ENCODE results near the gene PLXNA4. TPM values are rescaled to one million over a fixed set of nuclear protein-coding genes. Genes with fewer than 3 reads are reported as not detected.

The PLXNA4 gene
- total and polyA plus RNA-seq, 2 donors (not counting 1 experiment from before 2014, with no cell fraction given): not detected

DNA sequence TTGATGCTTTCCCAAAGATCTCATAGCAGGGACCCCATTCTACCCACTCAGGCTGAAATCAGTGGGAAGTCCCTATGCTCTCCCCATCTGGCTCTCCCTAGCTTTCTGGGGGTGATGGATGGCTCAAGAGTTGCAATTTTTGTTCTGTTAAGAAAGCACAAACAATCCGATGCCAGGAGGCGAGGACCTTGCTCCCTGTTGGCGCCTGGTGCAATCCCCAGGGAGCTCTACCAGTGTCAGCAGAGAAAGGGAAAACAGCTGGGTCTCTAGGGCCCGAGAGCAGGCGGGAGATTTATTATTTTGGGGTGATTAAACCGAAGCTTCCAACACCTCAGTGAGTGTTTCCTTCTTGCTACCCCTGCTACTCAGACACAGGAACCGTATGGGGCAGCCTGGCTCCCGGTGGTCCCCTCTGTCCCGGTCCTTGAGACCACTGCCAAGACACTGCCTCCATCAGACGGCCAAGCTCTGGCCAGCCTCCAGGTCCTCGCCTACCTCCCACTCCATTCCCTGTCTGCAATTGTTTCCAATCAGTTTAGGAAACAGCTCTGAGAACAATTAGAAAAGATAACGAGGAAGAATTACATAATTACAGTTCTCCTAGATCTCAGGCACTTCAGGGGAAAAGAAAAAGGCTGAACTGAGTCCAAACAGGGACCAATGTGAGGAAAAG lies 147.9 kb downstream of the PLXNA4 start:
- TF ChIP-seq, protein P1, sequence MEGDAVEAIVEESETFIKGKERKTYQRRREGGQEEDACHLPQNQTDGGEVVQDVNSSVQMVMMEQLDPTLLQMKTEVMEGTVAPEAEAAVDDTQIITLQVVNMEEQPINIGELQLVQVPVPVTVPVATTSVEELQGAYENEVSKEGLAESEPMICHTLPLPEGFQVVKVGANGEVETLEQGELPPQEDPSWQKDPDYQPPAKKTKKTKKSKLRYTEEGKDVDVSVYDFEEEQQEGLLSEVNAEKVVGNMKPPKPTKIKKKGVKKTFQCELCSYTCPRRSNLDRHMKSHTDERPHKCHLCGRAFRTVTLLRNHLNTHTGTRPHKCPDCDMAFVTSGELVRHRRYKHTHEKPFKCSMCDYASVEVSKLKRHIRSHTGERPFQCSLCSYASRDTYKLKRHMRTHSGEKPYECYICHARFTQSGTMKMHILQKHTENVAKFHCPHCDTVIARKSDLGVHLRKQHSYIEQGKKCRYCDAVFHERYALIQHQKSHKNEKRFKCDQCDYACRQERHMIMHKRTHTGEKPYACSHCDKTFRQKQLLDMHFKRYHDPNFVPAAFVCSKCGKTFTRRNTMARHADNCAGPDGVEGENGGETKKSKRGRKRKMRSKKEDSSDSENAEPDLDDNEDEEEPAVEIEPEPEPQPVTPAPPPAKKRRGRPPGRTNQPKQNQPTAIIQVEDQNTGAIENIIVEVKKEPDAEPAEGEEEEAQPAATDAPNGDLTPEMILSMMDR (IDR thresholded peaks at IDR 0.05): no peak
- TF ChIP-seq EZH2 (IDR thresholded peaks at IDR 0.05; ENCODE audit: borderline replicate concordance, insufficient read depth, low read depth, low read length, poor library complexity, severe bottlenecking): no peak
- WGBS (ENCODE audit: insufficient coverage): 6% methylated on average over 8 of the region's 12 CpGs
- Mint-ChIP-seq H3K27ac (no peak overlapping the region), H3K4me3 (no peak overlapping the region), H3K4me1 (no peaks in the 10 kb centered on the region), H3K9me3 (ENCODE audit: insufficient read depth) (no peaks in the 10 kb centered on the region), H3K27me3 (peaks cover 3% of the 10 kb centered on the region)
- no peak overlapping the region for H3K9ac ChIP-seq (ENCODE audit: low read length)
- no peak overlapping the region for H3K27ac ChIP-seq (ENCODE audit: low read length in 2 of 2)
- H3K9me3 ChIP-seq (ENCODE audit: control extremely low read depth in 1 of 3, control insufficient read depth in 2 of 3, insufficient read depth in 1 of 3, low read length in 2 of 3): peaks cover 0 to 3% (median 0%) of the 10 kb centered on the region in 3 donors
- no peaks in the 10 kb centered on the region for H3K79me2 ChIP-seq (ENCODE audit: control insufficient read depth, insufficient read depth, low read length)
- POLR2A ChIA-PET: no interaction called here
- H3K4me2 ChIP-seq (replicated peaks; ENCODE audit: low read depth, low read length, poor library complexity, severe bottlenecking): no peak overlapping the region
- H4K20me1 ChIP-seq (ENCODE audit: control insufficient read depth, insufficient read depth, low read length, poor library complexity, severe bottlenecking): no peaks in the 10 kb centered on the region
- no peaks in the 10 kb centered on the region for H3K4me1 ChIP-seq (ENCODE audit: control insufficient read depth in 2 of 2, insufficient read depth in 2 of 2, low read length in 2 of 2)
- H3K27me3 ChIP-seq (replicated peaks in 1 of 4; ENCODE audit: control extremely low read depth in 1 of 4, control insufficient read depth in 3 of 4, insufficient read depth in 4 of 4, low read length in 3 of 4): peaks cover 0 to 3% (median 0%) of the 10 kb centered on the region in 4 experiments
- DNase-seq (no peak), ATAC-seq (ENCODE audit: low read depth) (no peak)
- intact Hi-C loops (cut with micrococcal nuclease): no loop called here
- CTCF ChIA-PET: interaction anchor here (1.3 kb wide), 1 partner anchor 18 kb away, joined by 3 read pairs; no protein-coding TSS in a partner anchor
- no peaks in the 10 kb centered on the region for H3K36me3 ChIP-seq (replicated peaks in 1 of 2; ENCODE audit: control extremely low read depth in 1 of 2, control insufficient read depth in 1 of 2, extremely low read depth in 1 of 2, insufficient read depth in 2 of 2, low read length in 1 of 2)
- H3K4me3 ChIP-seq (ENCODE audit: control extremely low read depth in 1 of 5, extremely low read depth in 1 of 5, insufficient read depth in 1 of 5, low read depth in 2 of 5, low read length in 4 of 5): no peak overlapping the region
- no peak overlapping the region for H2AFZ ChIP-seq (ENCODE audit: insufficient read depth, low read depth, low read length, poor library complexity, severe bottlenecking)

DNA sequence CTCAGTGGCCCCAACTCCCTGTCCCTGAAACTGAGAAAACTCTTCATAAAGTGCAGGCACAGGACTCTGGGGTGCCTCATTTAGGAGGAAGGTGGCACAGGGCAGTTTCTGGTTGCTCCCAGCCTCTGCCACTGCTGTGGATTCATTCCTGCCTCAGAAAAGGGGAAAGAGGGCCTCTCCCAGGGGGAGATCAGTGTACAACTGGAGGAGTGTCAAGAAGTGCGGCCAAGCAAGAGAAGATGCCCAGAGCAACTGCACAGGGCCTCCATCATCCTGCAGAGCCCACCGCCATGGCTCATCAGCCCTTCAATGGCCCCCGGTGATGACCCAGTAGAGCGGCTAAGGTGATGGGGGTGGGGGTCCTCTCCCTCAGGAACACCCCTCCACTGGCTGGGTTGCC lies 150.3 kb downstream of the PLXNA4 start:
- Histone ChIP-seq H3K27ac (ENCODE audit: low read length in 2 of 2) (no peak overlapping the region), H3K36me3 (replicated peaks in 1 of 2; ENCODE audit: control extremely low read depth in 1 of 2, control insufficient read depth in 1 of 2, extremely low read depth in 1 of 2, insufficient read depth in 2 of 2, low read length in 1 of 2) (no peaks in the 10 kb centered on the region), H3K4me1 (ENCODE audit: control insufficient read depth in 2 of 2, insufficient read depth in 2 of 2, low read length in 2 of 2) (no peaks in the 10 kb centered on the region), H3K27me3 (replicated peaks in 1 of 4; ENCODE audit: control extremely low read depth in 1 of 4, control insufficient read depth in 3 of 4, insufficient read depth in 4 of 4, low read length in 3 of 4) (peaks cover 0 to 3% (median 0%) of the 10 kb centered on the region in 4 experiments), H4K20me1 (ENCODE audit: control insufficient read depth, insufficient read depth, low read length, poor library complexity, severe bottlenecking) (no peaks in the 10 kb centered on the region), H2AFZ (ENCODE audit: insufficient read depth, low read depth, low read length, poor library complexity, severe bottlenecking) (no peak overlapping the region), H3K79me2 (ENCODE audit: control insufficient read depth, insufficient read depth, low read length) (no peaks in the 10 kb centered on the region), H3K9ac (ENCODE audit: low read length) (no peak overlapping the region), H3K4me3 (ENCODE audit: control extremely low read depth in 1 of 5, extremely low read depth in 1 of 5, insufficient read depth in 1 of 5, low read depth in 2 of 5, low read length in 4 of 5) (no peak overlapping the region), H3K9me3 (ENCODE audit: control extremely low read depth in 1 of 3, control insufficient read depth in 2 of 3, insufficient read depth in 1 of 3, low read length in 2 of 3) (no peaks in the 10 kb centered on the region), H3K4me2 (replicated peaks; ENCODE audit: low read depth, low read length, poor library complexity, severe bottlenecking) (no peak overlapping the region)
- no peak overlapping the region for H3K4me3 Mint-ChIP-seq
- TF ChIP-seq, protein P1 (IDR thresholded peaks at IDR 0.05): no peak
- TF ChIP-seq EZH2 (IDR thresholded peaks at IDR 0.05; ENCODE audit: borderline replicate concordance, insufficient read depth, low read depth, low read length, poor library complexity, severe bottlenecking): no peak
- intact Hi-C loops (cut with micrococcal nuclease): no loop called here
- no peaks in the 10 kb centered on the region for H3K4me1 Mint-ChIP-seq
- ATAC-seq (ENCODE audit: low read depth) (no peak), DNase-seq (no peak)
- CTCF ChIA-PET: no interaction called here
- peaks cover 3% of the 10 kb centered on the region for H3K27me3 Mint-ChIP-seq
- no peak overlapping the region for H3K27ac Mint-ChIP-seq
- H3K9me3 Mint-ChIP-seq (ENCODE audit: insufficient read depth): peaks cover 1% of the 10 kb centered on the region
- 86% methylated on average over 1 of the region's 4 CpGs for WGBS (ENCODE audit: insufficient coverage)
- POLR2A ChIA-PET: no interaction called here

Data from B cell (primary cell).